Keratinocyte (primary cell): Measurements from ENCODE around the gene PDCD4. TPM values are rescaled to one million over a fixed set of nuclear protein-coding genes. Genes with fewer than 3 reads are reported as not detected.

Experiments
- DNase-seq: peaks from one replicate; pipeline ENCODE4 v3.0.0-alpha.2; 2011; ENCODE audit warnings: low read depth, missing footprints, low spot score
- FAIRE-seq: peaks from 2 replicates; lab custom pipeline; 2011; peaks lifted over from hg19 to GRCh38; lab: Jason Lieb, UNC
- H2AFZ ChIP-seq: 2 replicates; pipeline ENCODE4 v1.6.0; 2012; ENCODE audit warnings: low read length, control low read depth, inconsistent platforms; ENCODE audit not compliant: control insufficient read depth
- H3K27ac ChIP-seq: 2 replicates; pipeline ENCODE4 v1.5.1; 2011; ENCODE audit warnings: low read length; ENCODE audit not compliant: control insufficient read depth, insufficient read depth
- H3K27me3 ChIP-seq: 3 replicates; pipeline ENCODE4 v1.6.0; 2011; ENCODE audit warnings: low read length; ENCODE audit not compliant: control insufficient read depth, insufficient read depth; ENCODE audit errors: extremely low read depth
- H3K36me3 ChIP-seq, 2 experiments: 2 replicates in 1 of 2; 3 replicates in 1 of 2; pipeline ENCODE4 v1.5.1; 2011; ENCODE audit warnings: low read length in 2 of 2, mild to moderate bottlenecking in 1 of 2; ENCODE audit not compliant: control insufficient read depth in 2 of 2, insufficient read depth in 2 of 2; ENCODE audit errors: extremely low read depth in 1 of 2
- H3K4me1 ChIP-seq: 3 replicates; pipeline ENCODE4 v1.5.1; 2011; ENCODE audit warnings: low read length; ENCODE audit not compliant: control insufficient read depth, insufficient read depth; ENCODE audit errors: extremely low read depth
- H3K4me2 ChIP-seq: 3 replicates; pipeline ENCODE4 v1.6.0; 2011; ENCODE audit warnings: low read depth, low read length; ENCODE audit not compliant: control insufficient read depth, insufficient read depth; ENCODE audit errors: extremely low read depth
- H3K4me3 ChIP-seq, 3 experiments: fragments of 200-600 bp in 1 of 3; sonication (generic) in 1 of 3; 2 replicates in 2 of 3; 3 replicates in 1 of 3; pipeline ENCODE4 v1.5.1; 2011 to 2016; ENCODE audit warnings: low read length in 3 of 3, mild to moderate bottlenecking in 3 of 3, control low read depth in 2 of 3, inconsistent platforms in 1 of 3, low read depth in 1 of 3, mixed read lengths in 1 of 3, mixed run types in 1 of 3, moderate library complexity in 1 of 3; ENCODE audit not compliant: control insufficient read depth in 2 of 3, insufficient read depth in 2 of 3; ENCODE audit errors: extremely low read depth in 1 of 3
- H3K79me2 ChIP-seq: 2 replicates; pipeline ENCODE4 v1.6.0; 2012; ENCODE audit warnings: low read length; ENCODE audit not compliant: control insufficient read depth, insufficient read depth
- H3K9ac ChIP-seq: 3 replicates; pipeline ENCODE4 v1.6.0; 2011; ENCODE audit warnings: low read length; ENCODE audit not compliant: control insufficient read depth, insufficient read depth; ENCODE audit errors: extremely low read depth
- H3K9me1 ChIP-seq: 3 replicates; pipeline ENCODE4 v1.6.0; 2011; ENCODE audit warnings: low read length; ENCODE audit not compliant: control insufficient read depth, insufficient read depth; ENCODE audit errors: extremely low read depth
- H3K9me3 ChIP-seq: 2 replicates; pipeline ENCODE4 v1.5.1; 2012; ENCODE audit warnings: low read depth, low read length; ENCODE audit not compliant: control insufficient read depth
- H4K20me1 ChIP-seq: 3 replicates; pipeline ENCODE4 v1.6.0; 2011; ENCODE audit warnings: low read length; ENCODE audit not compliant: control insufficient read depth, insufficient read depth; ENCODE audit errors: extremely low read depth
- EZH2 ChIP-seq: IDR thresholded peaks from one replicate; pipeline ENCODE4 v1.6.1; 2012; ENCODE audit warnings: inconsistent platforms, mild to moderate bottlenecking, low read length, moderate library complexity
- dilution Hi-C: fragments of 300-500 bp; cut with MboI; formaldehyde crosslinking; loops from one replicate; pipeline ENCODE4 v1.7.0; 2020; ENCODE audit warnings: low sequenced_read_pairs; ENCODE audit not compliant: extremely low pct_ligation_motif_present
- polyA plus RNA-seq, 5 experiments: library from polyadenylated mRNA; depleted of rRNA in 3 of 5; stranded (reverse) in 3 of 5; stranded (forward) in 1 of 5; unstranded in 1 of 5; fragments of >200 nt; gene quantifications; 1 replicate in 1 of 5; 2 replicates in 3 of 5; 3 replicates in 1 of 5; pipeline versions ENCODE4 v1.2.1 to v1.2.3, GENCODE V29; 2011 to 2012; ENCODE audit warnings: missing spikeins in 2 of 5, low read depth in 1 of 5, low replicate concordance in 1 of 5
- TF ChIP-seq, protein P1 (sequence below), 3 experiments: IDR thresholded peaks in 1 of 3; conservative IDR thresholded peaks in 1 of 3; optimal IDR thresholded peaks in 1 of 3; 2 replicates in 2 of 3; 3 replicates in 1 of 3; pipeline versions ENCODE3 to v1.5.1; 2011; ENCODE audit warnings: low read length in 3 of 3, mild to moderate bottlenecking in 3 of 3, moderate library complexity in 2 of 3, control low read depth in 1 of 3, inconsistent platforms in 1 of 3; ENCODE audit not compliant: insufficient read depth in 2 of 3; ENCODE audit errors: extremely low read depth in 1 of 3

The PDCD4 gene
- polyA plus RNA-seq, 1 donor (not counting 4 experiments of a cell fraction or from before 2014, with no cell fraction given) = 146 TPM

DNA sequence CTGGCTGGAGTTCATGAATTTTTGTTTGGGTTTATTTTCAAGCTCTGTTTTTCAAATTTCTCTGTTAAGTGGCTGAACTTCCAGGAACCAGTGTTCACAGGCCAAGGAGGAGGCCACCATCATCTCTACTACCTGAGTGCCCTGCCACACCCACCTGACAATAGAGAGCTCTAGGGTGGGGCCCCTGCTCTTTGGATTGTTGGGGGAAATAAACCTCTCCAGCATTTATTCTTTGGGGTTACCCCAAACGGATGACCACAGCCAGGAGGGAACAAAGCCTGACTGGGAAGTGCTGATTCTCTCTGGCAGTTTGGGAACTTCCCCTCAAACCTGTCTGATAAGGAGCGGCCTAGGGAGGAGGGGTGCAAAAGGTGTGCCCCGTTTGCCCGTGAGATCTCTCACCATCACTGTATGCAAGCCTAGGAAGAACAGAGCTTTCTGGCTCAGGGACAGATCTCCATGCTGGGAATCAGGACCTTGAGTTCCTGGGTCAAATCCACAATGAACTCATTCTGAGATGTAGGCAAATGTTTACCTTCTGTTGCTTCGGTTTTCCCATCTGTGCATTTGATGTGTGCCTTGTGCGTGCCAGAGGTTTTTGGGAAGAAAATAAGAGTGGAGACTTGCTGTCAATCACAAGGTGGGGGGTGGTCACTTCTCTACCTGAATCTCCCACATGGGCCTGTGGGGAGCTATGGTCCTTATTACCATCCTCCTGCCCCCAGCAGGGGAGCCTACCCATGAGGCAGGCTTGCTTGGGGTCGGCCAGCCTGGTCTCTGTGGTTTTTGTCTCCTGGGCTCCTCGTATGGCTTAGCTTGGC is 27.7 kb upstream of the PDCD4 start:
- TF ChIP-seq EZH2 = no peak
- TF ChIP-seq, protein P1, sequence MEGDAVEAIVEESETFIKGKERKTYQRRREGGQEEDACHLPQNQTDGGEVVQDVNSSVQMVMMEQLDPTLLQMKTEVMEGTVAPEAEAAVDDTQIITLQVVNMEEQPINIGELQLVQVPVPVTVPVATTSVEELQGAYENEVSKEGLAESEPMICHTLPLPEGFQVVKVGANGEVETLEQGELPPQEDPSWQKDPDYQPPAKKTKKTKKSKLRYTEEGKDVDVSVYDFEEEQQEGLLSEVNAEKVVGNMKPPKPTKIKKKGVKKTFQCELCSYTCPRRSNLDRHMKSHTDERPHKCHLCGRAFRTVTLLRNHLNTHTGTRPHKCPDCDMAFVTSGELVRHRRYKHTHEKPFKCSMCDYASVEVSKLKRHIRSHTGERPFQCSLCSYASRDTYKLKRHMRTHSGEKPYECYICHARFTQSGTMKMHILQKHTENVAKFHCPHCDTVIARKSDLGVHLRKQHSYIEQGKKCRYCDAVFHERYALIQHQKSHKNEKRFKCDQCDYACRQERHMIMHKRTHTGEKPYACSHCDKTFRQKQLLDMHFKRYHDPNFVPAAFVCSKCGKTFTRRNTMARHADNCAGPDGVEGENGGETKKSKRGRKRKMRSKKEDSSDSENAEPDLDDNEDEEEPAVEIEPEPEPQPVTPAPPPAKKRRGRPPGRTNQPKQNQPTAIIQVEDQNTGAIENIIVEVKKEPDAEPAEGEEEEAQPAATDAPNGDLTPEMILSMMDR (optimal IDR thresholded peaks at IDR 0.05 in 1 of 3, IDR thresholded peaks at IDR 0.05 in 1 of 3, conservative IDR thresholded peaks at IDR 0.05 in 1 of 3; ENCODE audit: extremely low read depth in 1 of 3, insufficient read depth in 2 of 3, low read length in 3 of 3) = no peak
- H3K9me3 ChIP-seq = no peaks in the 10 kb centered on the region
- H3K9me1 ChIP-seq = no peaks in the 10 kb centered on the region
- dilution Hi-C loops = no loop called here
- no peak for FAIRE-seq
- no peak overlapping the region for H2AFZ ChIP-seq
- DNase-seq = no peak
- no peaks in the 10 kb centered on the region for H3K36me3 ChIP-seq
- H3K79me2 ChIP-seq = no peaks in the 10 kb centered on the region
- H3K4me2 ChIP-seq = no peak overlapping the region
- H3K27me3 ChIP-seq = no peaks in the 10 kb centered on the region
- no peaks in the 10 kb centered on the region for H4K20me1 ChIP-seq
- no peak overlapping the region for H3K9ac ChIP-seq
- H3K4me3 ChIP-seq = no peak overlapping the region
- no peak overlapping the region for H3K27ac ChIP-seq
- H3K4me1 ChIP-seq = no peaks in the 10 kb centered on the region

GRCh38 chr10:110844617-110844881 is 27.2 kb upstream of the PDCD4 start:
- Histone ChIP-seq H3K9me3 (no peaks in the 10 kb centered on the region), H3K27ac (no peak overlapping the region), H3K9ac (no peak overlapping the region), H4K20me1 (no peaks in the 10 kb centered on the region), H3K4me2 (no peak overlapping the region), H3K4me1 (no peaks in the 10 kb centered on the region), H3K79me2 (no peaks in the 10 kb centered on the region), H3K36me3 (no peaks in the 10 kb centered on the region), H3K9me1 (no peaks in the 10 kb centered on the region), H2AFZ (no peak overlapping the region), H3K27me3 (no peaks in the 10 kb centered on the region), H3K4me3 (no peak overlapping the region)
- TF ChIP-seq, protein P1 (optimal IDR thresholded peaks at IDR 0.05 in 1 of 3, IDR thresholded peaks at IDR 0.05 in 1 of 3, conservative IDR thresholded peaks at IDR 0.05 in 1 of 3; ENCODE audit: extremely low read depth in 1 of 3, insufficient read depth in 2 of 3, low read length in 3 of 3) = no peak
- no peak for TF ChIP-seq EZH2
- DNase-seq = no peak
- dilution Hi-C loops = no loop called here
- FAIRE-seq = no peak
